Measurements from ENCODE around the gene CCL11. TPM values are rescaled to one million over a fixed set of nuclear protein-coding genes. Genes with fewer than 3 reads are reported as not detected.
A peak's percentile ranks its signal among the peaks of the same experiment; 100 is the strongest.

Gene CCL11
- 1 to 10 TPM in 1 of 4 donors, under 1 TPM in 2, not detected in 1; 0.26 to 3.4 (median 0.95) TPM for total RNA-seq

- peaks cover 0 to 6% (median 0%) of the 10 kb centered on the region in 4 donors for H3K27me3 ChIP-seq
- TF ChIP-seq POLR2A (IDR thresholded peaks at IDR 0.05) (no peak), CTCF (IDR thresholded peaks at IDR 0.05) (no peak)
- no peaks in the 10 kb centered on the region for H3K9me3 ChIP-seq
- intact Hi-C loops (cut with DNase I), result no loop called here
- no peak for DNase-seq
- no peak within 1 kb of the TSS for H3K4me3 ChIP-seq
- H3K27ac ChIP-seq, result peak within 1 kb of the TSS in 1 of 4 donors; percentile 9
- H3K36me3 ChIP-seq, result no peaks in the 10 kb centered on the region
- 56 to 64% methylated on average over 3 to 4 of the region's 4 CpGs for WGBS, 2 donors
- peaks cover 0 to 5% (median 0%) of the 10 kb centered on the region in 3 donors for H3K4me1 ChIP-seq
These were observed at the start of gene CCL11 for GRCh38 chr17:34285286-34285792. CCL11 (plus strand) TSS chr17:34285742; CDS start chr17:34285809, 67 bp downstream.

GRCh38 chr17:34236281-34236892 is 49.2 kb upstream of the CCL11 start:
- H3K4me1 ChIP-seq, result peaks cover 26 to 71% (median 49%) of the 10 kb centered on the region in 3 donors
- no peak for TF ChIP-seq POLR2A (IDR thresholded peaks at IDR 0.05)
- TF ChIP-seq CTCF (IDR thresholded peaks at IDR 0.05), result no peak
- peak overlapping the region in 3 of 4 donors; percentile 68 to 71 (median 69) for H3K27ac ChIP-seq
- no peaks in the 10 kb centered on the region for H3K9me3 ChIP-seq
- intact Hi-C loops (cut with DNase I), result no loop called here
- no peak overlapping the region for H3K4me3 ChIP-seq
- H3K36me3 ChIP-seq, result no peaks in the 10 kb centered on the region
- 66 to 72% methylated on average over 6 of the region's 6 CpGs for WGBS, 2 donors
- DNase-seq, result no peak
- H3K27me3 ChIP-seq, result no peaks in the 10 kb centered on the region

- intact Hi-C loops (cut with DNase I), result no loop called here
- no peaks in the 10 kb centered on the region for H3K9me3 ChIP-seq
- DNase-seq, result no peak
- 72% methylated on average over 2 to 3 of the region's 3 CpGs for WGBS, 2 donors
- no peaks in the 10 kb centered on the region for H3K27me3 ChIP-seq
- H3K27ac ChIP-seq, result no peak overlapping the region
- H3K4me1 ChIP-seq, result peaks cover 26 to 82% (median 57%) of the 10 kb centered on the region in 3 donors
- H3K36me3 ChIP-seq, result no peaks in the 10 kb centered on the region
- no peak overlapping the region for H3K4me3 ChIP-seq
- TF ChIP-seq CTCF (IDR thresholded peaks at IDR 0.05) (no peak), POLR2A (IDR thresholded peaks at IDR 0.05) (no peak)
These were observed 48.1 kb upstream of the CCL11 start for GRCh38 chr17:34237458-34237857.

- intact Hi-C loops (cut with DNase I), result no loop called here
- WGBS, 2 donors, result 6 to 16% methylated on average over 2 to 4 of the region's 4 CpGs
- Histone ChIP-seq H3K27ac (peak overlapping the region in 3 of 4 donors; percentile 0 to 61 (median 49)), H3K9me3 (no peaks in the 10 kb centered on the region), H3K4me3 (no peak overlapping the region), H3K27me3 (peaks cover 0 to 1% (median 0%) of the 10 kb centered on the region in 4 donors), H3K4me1 (peaks cover 7 to 84% (median 51%) of the 10 kb centered on the region in 3 donors), H3K36me3 (no peaks in the 10 kb centered on the region)
- no peak for TF ChIP-seq POLR2A (IDR thresholded peaks at IDR 0.05)
- no peak for TF ChIP-seq CTCF (IDR thresholded peaks at IDR 0.05)
- no peak for DNase-seq
These were observed 44.5 kb upstream of the CCL11 start for GRCh38 chr17:34241062-34241461.

- DNase-seq, result no peak
- Histone ChIP-seq H3K4me3 (no peak overlapping the region), H3K27me3 (peaks cover 0 to 6% (median 0%) of the 10 kb centered on the region in 4 donors), H3K36me3 (no peaks in the 10 kb centered on the region), H3K4me1 (peaks cover 7 to 79% (median 49%) of the 10 kb centered on the region in 3 donors), H3K9me3 (no peaks in the 10 kb centered on the region), H3K27ac (peak overlapping the region in 3 of 4 donors; percentile 48 to 84 (median 54))
- intact Hi-C loops (cut with DNase I), result no loop called here
- TF ChIP-seq POLR2A (IDR thresholded peaks at IDR 0.05) (no peak), CTCF (IDR thresholded peaks at IDR 0.05) (no peak)
- 57 to 68% methylated on average over 8 of the region's 8 CpGs for WGBS, 2 donors
These were observed 42.8 kb upstream of the CCL11 start for GRCh38 chr17:34242587-34243363.

Measured in esophagus squamous epithelium (tissue), 5 donors.